OCI-LY3 (cell line): Measurements from ENCODE around the gene EMILIN3.

Experiments used
- CTCF ChIP-seq: fragments of 200-600, 300-600 bp; sonication (generic); IDR thresholded peaks from 2 replicates; pipeline ENCODE4 v1.5.1; 2014; ENCODE audit warnings: antibody characterized with exemption, low read length, low read depth
- EZH2phosphoT487 ChIP-seq: fragments of 200-600 bp; shearing (Covaris generic); IDR thresholded peaks from 2 replicates; pipeline ENCODE4 v1.6.1; 2018; ENCODE audit warnings: antibody characterized with exemption, mixed run types, low read depth

GRCh38 chr20:41357424-41358163 is 9.0 kb downstream of the EMILIN3 start:
- TF ChIP-seq CTCF, result no peak; the same call in 1 of the 2 replicates
- no peak for TF ChIP-seq EZH2phosphoT487
